Stimulated activated CD4-positive, alpha-beta T cell treated with anti-CD3 and anti-CD28 coated beads, Interleukin-12 subunit alpha, Interleukin-12 subunit beta, amount 100 ng/mL, for 24 hours (primary cell): ENCODE data around the gene CTNNBIP1.
"Not testable (repeated sequence)": the region's sequence is repeated elsewhere in the genome, so short reads cannot be mapped to it uniquely, and the experiment has no call there.

ENCODE experiments used
- DNase-seq, 2 experiments: peaks; one replicate each; pipeline ENCODE4 v3.0.0-alpha.2; 2020; ENCODE audit warnings: low read depth in 2 of 2

CTNNBIP1 gene

GRCh38 chr1:9833632-9834031 is 76.4 kb downstream of the CTNNBIP1 start:
- DNase-seq = no peak

DNA sequence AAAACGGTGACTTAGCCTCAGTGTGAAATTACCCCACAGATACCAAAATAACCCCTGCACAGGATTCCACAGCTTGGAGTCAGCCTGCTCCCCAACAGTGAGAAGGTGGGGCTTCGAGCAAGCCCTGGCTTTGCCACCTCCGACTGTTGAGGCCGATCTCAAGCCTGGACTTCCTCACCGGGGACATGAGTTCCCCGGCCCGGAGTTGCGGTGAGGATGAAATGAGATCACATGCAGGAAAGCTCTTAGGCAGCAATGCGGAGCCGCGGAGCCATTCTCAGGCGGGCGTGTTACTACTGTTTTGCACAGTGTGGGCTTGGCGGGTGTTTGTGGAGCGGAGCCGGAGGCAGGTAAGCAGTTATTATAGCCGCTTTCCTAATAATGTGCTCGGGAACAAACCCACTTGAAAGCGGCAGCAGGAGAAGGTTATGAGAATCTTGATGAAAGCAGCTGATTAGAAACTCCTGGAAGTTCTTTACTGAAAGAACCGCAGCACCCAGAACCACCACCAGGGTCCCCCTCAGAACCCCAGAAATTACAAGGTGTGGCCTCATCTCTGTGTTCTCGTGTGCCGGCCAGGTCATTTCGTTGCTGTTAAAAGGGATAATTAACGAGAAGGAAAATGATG is 82.4 kb downstream of the CTNNBIP1 start:
- no peak for DNase-seq

DNA sequence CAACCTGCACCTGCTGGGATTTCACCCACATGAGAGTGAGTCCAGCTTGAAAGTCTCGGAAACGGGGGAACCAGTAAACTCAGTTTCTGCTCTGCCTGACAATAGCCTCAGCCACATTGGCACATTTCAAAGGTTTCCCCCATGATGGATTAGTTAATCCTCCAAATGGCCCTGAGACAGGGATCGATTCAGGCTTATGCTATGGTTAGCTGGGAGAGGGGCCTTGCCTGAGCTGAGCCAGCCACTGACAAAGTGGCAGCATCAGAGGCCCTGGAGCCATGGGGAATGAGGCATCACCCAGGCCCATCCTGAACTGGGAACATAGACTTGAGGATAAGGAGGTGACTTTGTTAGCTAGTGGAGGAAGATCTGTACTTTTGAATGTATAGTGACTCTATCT is 83.5 kb downstream of the CTNNBIP1 start:
- DNase-seq = no peak

- no peak for DNase-seq
Measured at GRCh38 chr1:9826087-9826486, 84.0 kb downstream of the CTNNBIP1 start.

DNA sequence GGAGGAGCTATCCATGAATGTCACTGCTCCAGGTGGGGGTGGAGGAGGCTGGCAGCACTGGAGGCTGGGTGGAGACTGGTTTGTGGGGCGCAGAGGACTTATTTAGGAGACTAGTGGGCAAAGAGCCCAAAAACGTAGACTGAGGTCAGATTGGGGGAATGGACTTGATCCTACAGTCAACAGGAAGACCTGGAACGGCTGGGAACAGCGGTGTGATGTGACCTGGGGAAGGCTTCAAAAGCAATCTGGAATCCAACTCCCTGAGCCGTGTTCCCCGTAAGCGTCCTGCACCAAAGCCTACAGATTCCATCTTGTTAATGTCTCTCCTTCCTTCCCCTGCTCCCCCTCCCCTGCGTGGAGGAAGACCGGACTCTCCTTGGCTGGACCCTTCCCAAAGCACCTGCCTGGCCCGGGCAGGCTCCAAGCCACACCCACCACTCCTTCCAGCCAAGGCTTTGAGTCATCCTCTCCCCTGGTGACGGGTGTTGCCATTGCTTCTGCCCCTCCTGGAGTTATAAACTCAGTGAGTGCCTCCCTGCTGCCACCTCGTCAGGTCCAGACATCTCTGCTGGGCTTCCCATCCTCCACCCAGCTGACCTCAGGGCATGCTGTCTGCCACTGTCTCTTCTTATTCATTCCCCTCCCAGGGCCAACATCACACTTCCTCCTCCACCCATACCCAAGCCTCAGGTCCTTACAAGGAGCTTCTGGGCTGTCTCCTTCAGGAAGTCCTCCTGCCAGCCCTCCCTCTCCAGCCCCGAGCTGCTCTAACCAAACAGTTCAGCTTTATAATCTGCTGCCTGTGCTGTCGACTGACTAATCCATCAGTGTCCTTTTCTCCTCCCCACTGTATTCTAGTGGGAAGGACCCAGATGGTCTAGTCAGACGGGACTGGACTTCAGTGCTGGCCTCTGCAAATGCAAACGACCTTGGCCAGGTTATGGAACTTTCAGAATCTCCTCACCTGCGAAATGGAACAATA is 84.7 kb downstream of the CTNNBIP1 start:
- DNase-seq = no peak

DNA sequence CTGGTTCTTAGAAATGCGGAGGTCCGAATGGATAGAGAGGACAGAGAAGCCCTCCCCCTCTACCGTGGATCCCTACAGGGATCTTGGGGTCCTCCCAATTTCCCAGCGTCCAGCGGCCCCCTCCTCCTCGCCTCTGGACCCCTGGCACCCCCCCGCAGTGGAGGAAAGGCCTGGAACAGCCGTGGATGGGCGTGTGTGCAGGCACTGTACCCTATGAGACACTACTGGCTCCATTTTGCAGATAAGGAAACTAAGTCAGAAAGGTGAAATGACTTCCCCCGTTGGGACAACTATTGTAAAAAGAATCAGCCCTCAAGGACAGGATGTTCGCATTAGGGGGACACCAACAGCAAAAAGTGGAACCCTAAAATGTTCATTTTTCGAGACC is 85.4 kb downstream of the CTNNBIP1 start:
- no peak for DNase-seq

- peak; percentile 81 to 87 for DNase-seq
Measured at GRCh38 chr1:9823943-9824701, 85.9 kb downstream of the CTNNBIP1 start, which contains the start of gene CLSTN1. Gene CLSTN1, minus strand, starts transcription at chr1:9823965. Its CDS starts 232 bp downstream, at chr1:9823733.

DNA sequence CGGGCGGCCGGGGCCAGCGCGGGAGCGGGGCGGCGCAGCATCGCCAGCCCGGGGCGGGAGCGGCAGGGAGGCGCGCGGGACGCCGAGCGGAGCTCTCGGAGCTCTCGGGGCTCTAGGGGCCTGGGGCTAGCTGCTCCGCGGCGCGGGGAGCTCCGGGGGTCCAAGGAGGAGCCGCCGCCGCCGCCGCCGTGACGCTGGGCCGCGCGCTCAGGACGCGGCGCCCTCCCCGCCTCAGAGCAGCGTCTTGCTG is 86.5 kb downstream of the CTNNBIP1 start:
- no peak for DNase-seq

GRCh38 chr1:9822897-9823692 is 87.0 kb downstream of the CTNNBIP1 start:
- no peak for DNase-seq

GRCh38 chr1:9822490-9822889 is 87.6 kb downstream of the CTNNBIP1 start:
- no peak for DNase-seq

GRCh38 chr1:9821710-9822109 is 88.4 kb downstream of the CTNNBIP1 start:
- no peak for DNase-seq

- DNase-seq = no peak
Measured at GRCh38 chr1:9820521-9820920, 89.5 kb downstream of the CTNNBIP1 start.

GRCh38 chr1:9817734-9818133 is 92.3 kb downstream of the CTNNBIP1 start:
- DNase-seq = no peak

GRCh38 chr1:9816199-9816598 is 93.9 kb downstream of the CTNNBIP1 start:
- DNase-seq = no peak

GRCh38 chr1:9815150-9815549 is 94.9 kb downstream of the CTNNBIP1 start:
- no peak for DNase-seq

DNA sequence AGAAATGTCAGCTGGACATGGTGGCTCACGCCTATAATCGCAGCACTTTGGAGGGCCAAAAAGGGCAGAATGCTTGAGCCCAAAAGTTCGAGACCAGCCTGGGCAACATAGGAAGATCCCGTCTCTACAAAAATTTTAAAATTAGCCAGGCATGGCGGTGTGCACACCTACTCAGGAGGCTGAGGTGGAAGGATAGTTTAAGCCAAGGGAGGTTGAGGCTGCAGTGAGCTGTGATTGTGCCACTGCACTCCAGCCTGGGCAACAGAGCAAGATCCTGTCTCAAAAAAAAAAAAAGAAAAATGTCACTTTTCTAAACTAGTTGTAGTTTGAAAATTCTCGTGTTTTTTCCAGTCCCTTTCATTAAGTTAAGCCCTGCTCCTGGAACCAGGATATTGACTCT is 95.5 kb downstream of the CTNNBIP1 start:
- no peak for DNase-seq

DNA sequence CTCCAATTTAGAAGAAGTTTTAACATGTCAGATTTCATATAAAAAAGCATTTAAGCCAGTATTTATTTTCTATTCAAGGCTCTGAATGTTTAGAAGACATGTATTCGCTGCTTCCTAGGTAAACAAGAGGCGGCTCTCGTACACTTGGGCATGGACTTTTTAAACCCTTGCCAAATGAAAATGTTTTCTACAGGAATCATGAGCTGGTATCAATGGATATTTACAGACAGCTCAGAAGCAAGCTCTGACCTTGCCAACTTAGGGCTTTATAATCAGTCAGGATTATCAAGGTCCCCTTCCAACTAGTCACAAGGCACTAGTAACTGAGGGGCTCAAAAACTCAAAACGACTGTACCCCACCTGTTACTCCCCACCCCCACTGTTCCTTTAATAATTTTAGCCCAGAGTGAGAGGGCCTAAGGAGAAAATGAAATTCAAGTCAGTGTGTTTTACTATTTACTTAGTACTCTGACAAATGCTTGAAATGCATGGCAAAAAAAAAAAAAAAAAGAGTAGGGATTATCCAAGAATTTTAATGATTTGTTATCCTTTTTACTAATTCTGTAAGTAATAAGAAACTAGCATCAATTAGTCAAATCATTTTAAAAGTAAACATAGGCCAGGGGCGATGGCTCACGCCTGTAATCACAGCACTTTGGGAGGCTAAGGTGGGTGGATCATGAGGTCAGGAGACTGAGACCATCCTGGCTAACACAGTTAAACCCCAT is 98.7 kb downstream of the CTNNBIP1 start:
- DNase-seq = no peak

DNA sequence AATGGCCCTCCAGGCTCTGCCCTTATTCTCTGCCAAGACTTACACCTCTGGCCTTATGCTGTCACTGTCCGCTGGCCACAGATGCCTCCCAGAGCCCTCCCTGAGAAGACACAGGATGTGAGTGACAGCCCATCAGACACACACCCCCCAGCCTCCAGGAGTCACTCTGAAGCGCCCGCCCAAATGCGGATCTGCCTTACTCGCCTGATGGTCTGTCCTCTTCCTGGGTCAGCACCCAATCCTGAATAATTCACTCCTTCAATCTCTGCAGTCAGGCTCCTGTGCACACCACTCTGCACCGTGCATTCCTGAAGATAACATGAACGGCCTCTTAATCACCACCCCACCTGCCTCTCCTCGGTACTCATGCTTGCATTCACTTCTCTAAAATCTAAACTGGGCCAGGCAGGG is 101.0 kb downstream of the CTNNBIP1 start:
- no peak for DNase-seq

DNA sequence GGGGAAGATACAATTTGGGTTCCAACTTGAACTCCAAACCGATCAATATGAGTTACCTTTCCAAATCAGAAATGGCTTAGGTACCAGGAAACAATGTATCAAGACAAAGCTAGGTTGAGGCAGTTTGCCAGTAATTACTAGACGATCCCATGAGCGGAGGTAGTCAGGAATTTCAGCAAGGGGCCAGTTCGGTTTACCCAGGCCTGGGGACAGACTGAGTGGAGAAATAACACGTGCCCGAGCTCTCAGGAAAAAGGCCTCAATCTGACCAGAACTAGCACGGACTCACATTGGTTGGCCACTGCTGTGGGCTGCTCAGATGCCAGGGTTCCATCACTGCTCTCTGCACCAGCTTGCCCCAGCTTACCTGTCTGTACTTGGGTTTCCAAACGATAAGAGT is 101.6 kb downstream of the CTNNBIP1 start:
- no peak for DNase-seq

DNA sequence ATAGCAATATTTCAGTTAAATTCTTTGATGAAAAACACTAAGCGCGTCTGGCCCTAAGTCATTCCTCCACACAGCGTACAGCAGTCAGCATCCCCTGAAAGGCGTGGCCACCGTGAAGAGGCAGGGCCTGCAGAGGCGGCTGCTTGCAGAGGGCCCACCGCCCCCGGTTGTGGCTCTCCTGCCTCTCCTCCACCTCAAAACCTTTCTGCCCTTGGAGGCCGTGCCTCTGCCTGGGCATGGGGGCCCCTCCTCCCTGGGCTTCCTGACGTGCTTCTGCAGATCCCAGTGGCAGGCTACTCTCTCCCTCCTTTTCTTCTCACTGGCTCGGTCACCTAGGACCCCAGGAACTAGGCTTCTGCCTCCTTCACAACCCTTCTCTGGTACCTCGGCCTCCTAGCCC is 102.5 kb downstream of the CTNNBIP1 start:
- DNase-seq = no peak

GRCh38 chr1:9805972-9806371 is 104.1 kb downstream of the CTNNBIP1 start:
- not testable (repeated sequence) for DNase-seq
